OCI-LY1 (cell line): ENCODE measurements around the gene ICAM5.
"Not testable (repeated sequence)": the region's sequence is repeated elsewhere in the genome, so short reads cannot be mapped to it uniquely, and the experiment has no call there.

ENCODE experiments used
- H2AFZ ChIP-seq: fragments of 200-600 bp; sonication (generic), shearing (Covaris generic); 2 replicates; pipeline ENCODE4 v1.6.0; 2014; ENCODE audit warnings: antibody characterized with exemption, mild to moderate bottlenecking, low read length
- H3F3A ChIP-seq: fragments of 200-600 bp; sonication (generic), shearing (Covaris generic); 2 replicates; pipeline ENCODE4 v1.6.0; 2014; ENCODE audit warnings: mild to moderate bottlenecking, antibody characterized with exemption, low read length, moderate library complexity; ENCODE audit not compliant: insufficient read depth
- H3K27ac ChIP-seq: fragments of 200-600 bp; sonication (generic); 2 replicates; pipeline ENCODE4 v1.5.1; 2014; ENCODE audit warnings: low read length, mixed run types, mild to moderate bottlenecking, low read depth; ENCODE audit not compliant: poor library complexity, severe bottlenecking
- H3K27me3 ChIP-seq: fragments of 200-600 bp; sonication (generic); 2 replicates; pipeline ENCODE4 v1.6.0; 2014; ENCODE audit warnings: antibody characterized with exemption, mild to moderate bottlenecking, low read length, moderate library complexity; ENCODE audit not compliant: insufficient read depth
- H3K36me3 ChIP-seq: fragments of 200-600 bp; sonication (generic); 2 replicates; pipeline ENCODE4 v1.6.1; 2014; ENCODE audit warnings: mild to moderate bottlenecking, antibody characterized with exemption, low read length, moderate library complexity, mixed read lengths; ENCODE audit not compliant: insufficient read depth
- H3K4me1 ChIP-seq: fragments of 200-600 bp; sonication (generic); 2 replicates; pipeline ENCODE4 v1.5.1; 2014; ENCODE audit warnings: mild to moderate bottlenecking, low read length, moderate library complexity; ENCODE audit not compliant: insufficient read depth, severe bottlenecking
- H3K4me2 ChIP-seq: fragments of 200-600 bp; sonication (generic), shearing (Covaris generic); 2 replicates; pipeline ENCODE4 v1.6.1; 2014; ENCODE audit warnings: low read length
- H3K4me3 ChIP-seq: fragments of 200-600 bp; sonication (generic); 2 replicates; pipeline ENCODE4 v1.5.1; 2014; ENCODE audit warnings: low read length, low read depth, mild to moderate bottlenecking, mixed read lengths; ENCODE audit not compliant: poor library complexity, severe bottlenecking
- H3K79me2 ChIP-seq: fragments of 200-600 bp; shearing (Covaris generic); 2 replicates; pipeline ENCODE4 v1.6.1; 2016; ENCODE audit warnings: mixed run types, low read length, mixed read lengths; ENCODE audit not compliant: insufficient read depth
- H3K9ac ChIP-seq: fragments of 200-600 bp; sonication (generic), shearing (Covaris generic); 2 replicates; pipeline ENCODE4 v1.6.1; 2014; ENCODE audit warnings: mild to moderate bottlenecking, low read length, mixed read lengths
- H3K9me2 ChIP-seq: fragments of 200-600 bp; sonication (generic), shearing (Covaris generic); 2 replicates; pipeline ENCODE4 v1.6.1; 2014; ENCODE audit warnings: low read depth, mild to moderate bottlenecking, low read length, mixed read lengths
- H3K9me3 ChIP-seq: fragments of 200-600 bp; shearing (Covaris generic); 2 replicates; pipeline ENCODE4 v1.6.1; 2014; ENCODE audit warnings: low read length, mixed read lengths
- H4K20me1 ChIP-seq: fragments of 200-600 bp; sonication (generic), shearing (Covaris generic); 2 replicates; pipeline ENCODE4 v1.6.0; 2016; ENCODE audit warnings: mild to moderate bottlenecking, low read length; ENCODE audit not compliant: insufficient read depth
- CTCF ChIP-seq: fragments of 200-600 bp; sonication (generic), shearing (Covaris generic); IDR thresholded peaks from 2 replicates; pipeline ENCODE4 v1.5.1; 2017; ENCODE audit warnings: mild to moderate bottlenecking, antibody characterized with exemption, low read length, moderate library complexity, mixed read lengths
- EZH2 ChIP-seq: fragments of 200-600 bp; sonication (generic), shearing (Covaris generic); IDR thresholded peaks from 2 replicates; pipeline ENCODE4 v1.8.0; 2017; ENCODE audit warnings: borderline replicate concordance, mixed run types, mild to moderate bottlenecking, antibody characterized with exemption, low read length, moderate library complexity, mixed read lengths

The ICAM5 gene

GRCh38 chr19:10289836-10290356, at the start of gene ICAM5:
Gene ICAM5, plus strand, starts transcription at chr19:10289952. Its CDS starts 92 bp downstream, at chr19:10290044.
- Histone ChIP-seq H3K27ac (no peak within 1 kb of the TSS), H3K4me1 (peaks cover 49% of the 10 kb centered on the region), H3K9me2 (no peaks in the 10 kb centered on the region), H3K27me3 (no peaks in the 10 kb centered on the region), H3F3A (no peaks in the 10 kb centered on the region), H3K4me2 (peak within 1 kb of the TSS; percentile 93), H3K9ac (peak within 1 kb of the TSS; percentile 60), H2AFZ (no peak within 1 kb of the TSS), H3K79me2 (no peaks in the 10 kb centered on the region), H3K36me3 (peaks cover 8% of the 10 kb centered on the region), H4K20me1 (no peaks in the 10 kb centered on the region), H3K9me3 (no peaks in the 10 kb centered on the region), H3K4me3 (peak within 1 kb of the TSS; percentile 62)
- TF ChIP-seq EZH2 (no peak), CTCF (no peak)

- H3K9me3 ChIP-seq, H2AFZ ChIP-seq, H3K79me2 ChIP-seq, H3K36me3 ChIP-seq, H4K20me1 ChIP-seq, H3K9me2 ChIP-seq, H3K27me3 ChIP-seq, H3F3A ChIP-seq: not testable (repeated sequence)
- peak overlapping the region; percentile 51 for H3K4me2 ChIP-seq
- H3K4me1 ChIP-seq, result peaks cover 96% of the 10 kb centered on the region
- peak overlapping the region; percentile 98 for H3K27ac ChIP-seq
- peak overlapping the region; percentile 43 for H3K4me3 ChIP-seq
- peak overlapping the region; percentile 61 for H3K9ac ChIP-seq
Measured at GRCh38 chr19:10241826-10242449, 47.8 kb upstream of the ICAM5 start.

- H3K79me2 ChIP-seq, result no peaks in the 10 kb centered on the region
- H3K9me2 ChIP-seq, result no peaks in the 10 kb centered on the region
- H3K27me3 ChIP-seq, result no peaks in the 10 kb centered on the region
- H2AFZ ChIP-seq, result no peak overlapping the region
- H3K4me1 ChIP-seq, result peaks cover 92% of the 10 kb centered on the region
- no peaks in the 10 kb centered on the region for H3K36me3 ChIP-seq
- no peaks in the 10 kb centered on the region for H4K20me1 ChIP-seq
- TF ChIP-seq EZH2 (no peak), CTCF (no peak)
- H3K27ac ChIP-seq, result peak overlapping the region; percentile 98
- H3F3A ChIP-seq, result peaks cover 9% of the 10 kb centered on the region; the same call in 1 of the 2 replicates
- peak overlapping the region; percentile 14; the same call in 1 of the 2 replicates for H3K4me2 ChIP-seq
- no peaks in the 10 kb centered on the region for H3K9me3 ChIP-seq
- H3K9ac ChIP-seq, result peak overlapping the region; percentile 60
- H3K4me3 ChIP-seq, result no peak overlapping the region
Measured at GRCh38 chr19:10243606-10244005, 46.1 kb upstream of the ICAM5 start.
